HCEC 1CT (cell line): ENCODE results near the gene ARID2.
A peak's percentile ranks its signal among the peaks of the same experiment; 100 is the strongest.

ENCODE experiments used
- DNase-seq: peaks from one replicate; pipeline ENCODE4 v3.0.0-alpha.2; 2017

ARID2 gene

GRCh38 chr12:45866299-45866698 is 136.8 kb downstream of the ARID2 start:
- DNase-seq: no peak

DNA sequence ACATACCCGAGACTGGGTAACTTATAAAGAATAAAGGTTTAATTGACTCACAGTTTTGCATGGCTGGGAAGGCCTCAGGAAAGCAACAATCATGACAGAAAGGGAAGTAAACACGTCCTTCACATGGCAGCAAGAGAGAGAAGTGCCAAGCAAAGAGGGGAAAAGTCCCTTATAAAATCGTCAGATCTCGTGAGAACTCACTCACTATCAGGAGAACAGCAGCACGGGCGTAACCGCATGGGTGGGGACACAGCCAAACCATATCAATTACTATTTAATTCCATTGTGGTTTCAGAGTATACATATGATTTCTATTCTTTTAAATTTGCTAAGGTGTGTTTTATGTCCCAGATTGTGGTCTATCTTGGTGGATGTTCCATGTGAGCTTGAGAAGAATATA is 142.9 kb downstream of the ARID2 start:
- DNase-seq: no peak

GRCh38 chr12:45877069-45877468 is 147.6 kb downstream of the ARID2 start:
- no peak for DNase-seq

- no peak for DNase-seq
These were observed 149.2 kb downstream of the ARID2 start for GRCh38 chr12:45878630-45879255.

- DNase-seq: no peak
These were observed 149.9 kb downstream of the ARID2 start for GRCh38 chr12:45879363-45879895.

DNA sequence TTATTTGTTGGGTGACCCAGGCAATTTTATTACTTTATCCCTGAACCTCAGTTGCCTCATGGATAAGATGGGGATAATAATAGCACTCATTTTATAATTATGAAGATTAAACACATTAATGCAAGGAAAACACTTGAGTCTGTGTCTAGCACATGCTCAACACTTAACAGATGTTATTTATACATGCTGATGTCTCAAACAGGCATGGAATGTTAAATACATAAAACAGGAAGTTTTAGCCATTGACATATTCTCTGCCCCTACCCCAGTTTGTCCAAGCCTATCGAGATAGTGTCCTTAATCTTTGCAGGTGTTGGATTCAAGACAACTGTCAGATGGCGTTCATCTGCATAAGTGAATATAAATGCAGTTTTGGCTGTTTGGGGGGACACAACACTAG is 151.0 kb downstream of the ARID2 start:
- DNase-seq: no peak

GRCh38 chr12:45883187-45883586 is 153.7 kb downstream of the ARID2 start:
- no peak for DNase-seq

DNA sequence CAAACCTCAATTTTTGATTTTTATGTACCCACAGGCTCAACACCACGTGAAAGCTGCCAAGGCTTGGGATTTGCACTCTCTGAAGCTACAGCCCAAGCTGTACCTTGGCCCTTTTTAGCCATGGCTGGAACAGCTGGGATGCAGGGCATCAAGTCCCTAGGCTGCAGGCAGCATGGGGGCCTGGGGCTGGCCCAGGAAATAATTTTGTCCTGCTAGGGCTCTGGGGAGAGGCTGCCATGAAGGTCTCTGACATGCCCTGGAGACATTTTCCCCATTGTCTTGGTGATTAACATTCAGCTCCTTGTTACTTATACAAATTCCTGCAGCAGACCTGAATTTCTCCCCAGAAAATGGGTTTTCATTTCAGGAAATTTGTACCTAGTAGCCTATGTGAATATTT is 157.2 kb downstream of the ARID2 start:
- no peak for DNase-seq

GRCh38 chr12:45887544-45887943 is 158.0 kb downstream of the ARID2 start:
- no peak for DNase-seq

GRCh38 chr12:45890276-45890675 is 160.8 kb downstream of the ARID2 start:
- DNase-seq: no peak

DNA sequence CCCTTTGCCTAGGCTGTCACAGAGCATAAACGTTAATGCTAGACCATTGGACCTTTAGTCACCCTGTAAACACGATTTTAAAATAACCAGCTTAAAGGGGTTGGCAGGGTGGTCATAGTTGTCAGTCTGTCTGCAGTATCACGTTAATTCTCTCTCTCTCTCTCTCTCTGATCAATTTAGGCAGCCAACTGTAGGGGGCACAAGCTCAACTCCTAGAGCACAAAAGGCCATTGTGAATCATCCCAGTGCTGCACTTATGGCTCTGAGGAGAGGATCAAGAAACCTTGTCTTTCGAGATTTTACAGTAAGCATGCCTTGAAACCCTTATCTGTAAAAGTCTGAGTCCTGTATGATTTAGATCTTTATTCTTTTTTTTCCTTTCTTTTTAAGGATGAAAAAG is 163.7 kb downstream of the ARID2 start:
- peak; percentile 33 for DNase-seq

DNA sequence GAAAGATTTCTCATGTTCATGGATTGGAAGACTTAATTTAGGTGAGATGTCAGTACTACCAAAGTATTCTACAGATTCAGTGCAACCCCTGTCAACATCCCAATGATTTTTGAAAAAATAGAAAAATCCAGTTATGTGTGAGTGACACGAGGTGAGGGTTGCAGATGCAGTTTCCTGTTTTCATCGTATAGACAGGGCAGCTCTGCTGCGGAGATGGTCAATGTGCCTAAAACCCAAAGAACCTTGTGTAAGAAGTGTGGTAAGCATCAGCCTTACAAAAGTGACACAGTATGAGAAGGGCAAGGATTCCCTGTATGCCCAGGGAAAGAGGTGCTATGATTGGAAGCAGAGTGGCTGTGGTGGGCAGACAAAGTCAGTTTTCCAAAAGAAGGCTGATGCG is 166.5 kb downstream of the ARID2 start:
- no peak for DNase-seq

- no peak for DNase-seq
These were observed 168.6 kb downstream of the ARID2 start for GRCh38 chr12:45898094-45898493.

GRCh38 chr12:45907955-45908354 is 178.4 kb downstream of the ARID2 start:
- DNase-seq: no peak

DNA sequence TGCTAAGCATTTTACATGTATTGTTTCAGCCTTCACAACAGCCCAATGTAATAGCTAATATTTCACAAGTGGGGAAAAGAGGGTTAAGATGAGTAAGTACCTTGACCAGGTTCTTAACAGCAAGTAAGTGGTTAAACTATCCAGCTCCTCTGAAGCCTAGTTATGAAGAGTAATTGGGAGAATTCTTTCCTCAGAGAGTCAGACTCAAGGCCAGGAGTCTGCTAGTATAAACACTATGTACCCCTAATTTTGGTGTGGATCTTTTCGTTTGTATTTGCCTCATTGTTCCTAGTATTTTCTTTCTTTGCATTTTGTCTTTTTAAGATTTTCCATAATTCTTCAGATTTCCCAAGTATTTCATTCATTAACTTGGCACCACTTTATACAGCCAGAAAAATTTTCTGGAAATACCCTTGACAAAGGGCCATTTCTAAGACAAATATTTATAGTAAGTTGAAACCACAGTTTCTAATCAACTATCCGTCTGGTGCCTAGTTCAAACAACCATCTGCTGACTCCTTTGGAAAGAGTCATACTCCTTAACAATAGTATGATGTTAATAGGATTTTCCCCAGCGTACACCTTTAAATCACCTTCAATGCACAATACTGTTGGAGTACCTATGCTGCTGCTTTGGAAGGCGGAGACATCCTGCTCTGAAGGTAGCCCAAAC is 179.7 kb downstream of the ARID2 start:
- no peak for DNase-seq

DNA sequence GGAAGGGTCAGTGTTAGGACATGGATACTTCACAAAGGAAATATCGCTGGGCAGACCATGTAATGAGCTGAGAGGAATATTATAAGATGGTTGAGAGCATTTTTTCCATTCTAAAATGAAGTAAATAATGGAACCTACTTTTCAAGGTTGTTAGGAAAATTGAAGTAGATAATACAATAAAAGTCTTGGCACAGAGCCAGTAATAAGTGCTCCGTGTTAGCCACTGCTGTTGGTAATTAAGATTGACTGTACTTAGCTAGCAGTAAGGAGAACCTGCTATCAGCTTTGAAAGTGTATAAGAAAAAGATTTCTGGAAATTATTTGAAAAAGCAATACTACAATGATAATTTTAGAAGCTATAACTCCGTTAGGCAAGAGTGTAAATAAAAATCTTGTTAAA is 183.3 kb downstream of the ARID2 start:
- DNase-seq: no peak

DNA sequence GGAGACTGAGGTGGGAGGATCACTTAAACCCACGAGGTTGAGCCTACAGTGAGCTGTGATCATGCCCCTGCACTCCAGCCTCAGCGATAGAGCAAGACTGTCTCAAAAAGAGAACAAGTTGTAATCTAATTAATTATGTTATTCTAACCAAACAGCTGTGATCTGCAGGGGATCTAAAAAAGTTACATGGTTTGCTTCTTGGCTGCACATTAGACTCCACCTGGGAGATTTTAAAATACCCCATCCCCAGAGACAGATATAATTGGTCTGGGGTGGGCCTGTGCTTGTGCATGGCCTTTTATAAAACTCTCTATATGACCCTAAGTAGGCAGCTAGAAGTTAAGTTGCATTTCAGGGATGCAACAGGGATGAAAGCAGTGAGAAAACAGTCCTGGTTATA is 184.1 kb downstream of the ARID2 start:
- no peak for DNase-seq

DNA sequence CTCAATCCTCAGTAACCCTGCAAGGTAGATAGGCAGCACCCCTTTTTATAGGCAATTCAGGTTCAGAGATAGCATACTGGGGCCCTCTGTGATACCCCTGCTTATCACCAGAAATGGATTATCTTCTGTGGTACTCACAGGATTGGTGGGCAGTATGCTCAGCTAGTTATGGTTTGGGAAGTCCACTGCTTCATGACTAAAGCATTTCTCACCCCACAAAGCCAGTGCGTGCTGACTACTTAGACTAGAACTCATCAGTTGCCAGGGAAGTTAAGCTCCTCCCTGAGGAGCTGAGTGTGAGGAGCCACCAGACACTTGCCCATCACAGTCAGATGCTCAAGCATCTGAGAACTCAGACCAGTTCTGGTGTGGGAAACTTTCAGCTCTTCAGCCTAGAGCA is 184.6 kb downstream of the ARID2 start:
- peak; percentile 85 for DNase-seq

DNA sequence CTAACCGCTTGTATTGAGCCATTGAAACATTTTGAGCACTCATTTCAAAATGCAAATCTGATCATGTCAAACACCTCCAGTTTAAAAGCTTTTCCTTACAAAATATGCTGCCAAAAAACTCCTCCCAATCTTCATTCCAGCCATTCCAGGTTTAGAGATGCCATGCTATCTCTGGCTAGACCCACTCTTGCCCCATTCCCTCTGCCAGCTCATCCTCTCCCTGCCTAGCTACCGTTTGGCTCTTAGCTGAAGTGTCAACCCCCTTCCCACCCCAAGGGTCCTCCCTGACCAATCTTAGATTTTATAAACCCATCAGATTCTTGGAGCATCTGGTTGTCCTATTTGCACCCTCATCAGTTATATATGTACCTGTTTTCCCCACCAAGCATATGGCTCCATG is 185.9 kb downstream of the ARID2 start:
- no peak for DNase-seq

- DNase-seq: peak; percentile 13
These were observed 189.3 kb downstream of the ARID2 start for GRCh38 chr12:45918818-45919217.

GRCh38 chr12:45928309-45928708 is 198.8 kb downstream of the ARID2 start:
- no peak for DNase-seq

- no peak for DNase-seq
These were observed 200.9 kb downstream of the ARID2 start for GRCh38 chr12:45930369-45930768.

- no peak for DNase-seq
These were observed 204.0 kb downstream of the ARID2 start for GRCh38 chr12:45933504-45933903.

GRCh38 chr12:45934956-45935355 is 205.4 kb downstream of the ARID2 start:
- no peak for DNase-seq

- no peak for DNase-seq
These were observed 209.1 kb downstream of the ARID2 start for GRCh38 chr12:45938566-45938965.
